ENCODE measurements around the gene ZNF341. TPM values are rescaled to one million over a fixed set of nuclear protein-coding genes. Genes with fewer than 3 reads are reported as not detected.
A peak's percentile ranks its signal among the peaks of the same experiment; 100 is the strongest.

ZNF341 gene
- total and polyA plus RNA-seq, 9 of the 15 experiments (the other 6 are each of a cell fraction or from before 2014, with no cell fraction given): 0.08 to 2.6 (median 1.0) TPM

DNA sequence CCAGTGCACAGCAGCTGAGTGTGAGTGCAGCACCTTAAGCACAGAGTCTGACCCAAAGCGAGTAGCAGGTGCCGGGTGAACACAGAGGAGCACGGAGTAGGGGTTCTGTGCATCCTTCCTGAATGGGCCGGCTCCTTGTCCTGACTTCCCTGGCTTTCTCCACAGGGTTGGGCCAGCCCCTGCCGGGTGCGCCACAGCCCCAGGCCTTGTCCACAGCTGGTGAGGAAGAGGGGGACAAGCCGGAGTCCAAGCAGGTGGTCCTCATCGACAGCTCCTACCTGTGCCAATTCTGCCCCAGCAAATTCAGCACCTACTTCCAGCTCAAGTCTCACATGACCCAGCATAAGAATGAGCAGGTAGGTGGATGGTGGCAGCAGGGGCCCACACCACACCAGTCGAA lies 34.9 kb downstream of the ZNF341 start:
- H3K9me1 ChIP-seq (ENCODE audit: control insufficient read depth, insufficient read depth, low read length): no peaks in the 10 kb centered on the region
- no peak overlapping the region for H3K27ac ChIP-seq (ENCODE audit: extremely low read depth, low read depth, low read length)
- ChIA-PET POLR2A (no interaction called here), CTCF (ENCODE audit: low intra/inter-chr PET ratio) (no interaction called here)
- peaks cover 8 to 10% of the 10 kb centered on the region in 2 experiments; a peak in 4 of 5 replicates for H3K4me1 ChIP-seq (replicated peaks in 1 of 2; ENCODE audit: control insufficient read depth in 2 of 2, insufficient read depth in 2 of 2, low read length in 2 of 2)
- H3K4me3 ChIP-seq: no peak overlapping the region
- H3K9ac ChIP-seq (ENCODE audit: insufficient read depth in 1 of 2, low read depth in 2 of 2, low read length in 2 of 2): peak overlapping the region in 1 of 2 experiments; percentile 73; a peak in 2 of 4 replicates
- intact Hi-C loops (cut with micrococcal nuclease): no loop called here
- no peaks in the 10 kb centered on the region for H3K27me3 ChIP-seq (ENCODE audit: control insufficient read depth in 2 of 2, insufficient read depth in 2 of 2, low read length in 2 of 2)
- no peaks in the 10 kb centered on the region for H3K36me3 ChIP-seq (ENCODE audit: control insufficient read depth, insufficient read depth, low read length)
- no peak overlapping the region for H2AFZ ChIP-seq (ENCODE audit: low read depth, low read length)
- no peak for FAIRE-seq
- no TSS peak for BruUV-seq (replicated peaks)
- whole genome bisulfite sequencing (ENCODE audit: insufficient coverage, low coverage, missing lambda C conversion rate): 86% methylated on average over 9 of the region's 9 CpGs
- no peaks in the 10 kb centered on the region for H4K20me1 ChIP-seq (replicated peaks; ENCODE audit: control insufficient read depth, insufficient read depth, low read length)
- no peak for DNase-seq (ENCODE audit: extremely low read depth in 1 of 4, low spot score in 3 of 4)
- in situ Hi-C loops (cut with MboI): no loop called here
- no peak for ATAC-seq
- TF ChIP-seq, protein P1, sequence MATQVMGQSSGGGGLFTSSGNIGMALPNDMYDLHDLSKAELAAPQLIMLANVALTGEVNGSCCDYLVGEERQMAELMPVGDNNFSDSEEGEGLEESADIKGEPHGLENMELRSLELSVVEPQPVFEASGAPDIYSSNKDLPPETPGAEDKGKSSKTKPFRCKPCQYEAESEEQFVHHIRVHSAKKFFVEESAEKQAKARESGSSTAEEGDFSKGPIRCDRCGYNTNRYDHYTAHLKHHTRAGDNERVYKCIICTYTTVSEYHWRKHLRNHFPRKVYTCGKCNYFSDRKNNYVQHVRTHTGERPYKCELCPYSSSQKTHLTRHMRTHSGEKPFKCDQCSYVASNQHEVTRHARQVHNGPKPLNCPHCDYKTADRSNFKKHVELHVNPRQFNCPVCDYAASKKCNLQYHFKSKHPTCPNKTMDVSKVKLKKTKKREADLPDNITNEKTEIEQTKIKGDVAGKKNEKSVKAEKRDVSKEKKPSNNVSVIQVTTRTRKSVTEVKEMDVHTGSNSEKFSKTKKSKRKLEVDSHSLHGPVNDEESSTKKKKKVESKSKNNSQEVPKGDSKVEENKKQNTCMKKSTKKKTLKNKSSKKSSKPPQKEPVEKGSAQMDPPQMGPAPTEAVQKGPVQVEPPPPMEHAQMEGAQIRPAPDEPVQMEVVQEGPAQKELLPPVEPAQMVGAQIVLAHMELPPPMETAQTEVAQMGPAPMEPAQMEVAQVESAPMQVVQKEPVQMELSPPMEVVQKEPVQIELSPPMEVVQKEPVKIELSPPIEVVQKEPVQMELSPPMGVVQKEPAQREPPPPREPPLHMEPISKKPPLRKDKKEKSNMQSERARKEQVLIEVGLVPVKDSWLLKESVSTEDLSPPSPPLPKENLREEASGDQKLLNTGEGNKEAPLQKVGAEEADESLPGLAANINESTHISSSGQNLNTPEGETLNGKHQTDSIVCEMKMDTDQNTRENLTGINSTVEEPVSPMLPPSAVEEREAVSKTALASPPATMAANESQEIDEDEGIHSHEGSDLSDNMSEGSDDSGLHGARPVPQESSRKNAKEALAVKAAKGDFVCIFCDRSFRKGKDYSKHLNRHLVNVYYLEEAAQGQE (IDR thresholded peaks at IDR 0.05; ENCODE audit: borderline replicate concordance): no peak
- TF ChIP-seq, protein P1 (CRISPR knock-in tag; IDR thresholded peaks at IDR 0.05; ENCODE audit: low read depth): no peak
- TF ChIP-seq KAT7 (CRISPR knock-in tag; IDR thresholded peaks at IDR 0.05; ENCODE audit: borderline replicate concordance) (no peak), ZNF174 (CRISPR knock-in tag; IDR thresholded peaks at IDR 0.05) (no peak), POLR2AphosphoS5 (IDR thresholded peaks at IDR 0.05; ENCODE audit: control insufficient read depth, insufficient read depth, low read depth, low read length) (no peak), ZEB2 (IDR thresholded peaks at IDR 0.05) (no peak), CHD1 (IDR thresholded peaks at IDR 0.05; ENCODE audit: low read length) (no peak), THRAP3 (IDR thresholded peaks at IDR 0.05; ENCODE audit: borderline replicate concordance) (no peak)
- H3K4me2 ChIP-seq (ENCODE audit: insufficient read depth, low read length): no peak overlapping the region
- H3K9me3 ChIP-seq (replicated peaks; ENCODE audit: control insufficient read depth, insufficient read depth, low read depth, low read length): no peaks in the 10 kb centered on the region
- no peaks in the 10 kb centered on the region for H3K79me2 ChIP-seq (ENCODE audit: control insufficient read depth, insufficient read depth, low read length)

All from K562 (cell line).